Measurements from ENCODE around the gene DRP2. TPM values are rescaled to one million over a fixed set of nuclear protein-coding genes. Genes with fewer than 3 reads are reported as not detected.
"Not testable (repeated sequence)": the region's sequence is repeated elsewhere in the genome, so short reads cannot be mapped to it uniquely, and the experiment has no call there.

DRP2 gene
- total and polyA plus RNA-seq, 12 donors: 0.04 to 0.32 (median 0.23) TPM; not detected in 4

GRCh38 chrX:101287402-101287801 is 67.8 kb downstream of the DRP2 start:
- H3K4me1 ChIP-seq (replicated peaks in 1 of 2): no peaks in the 10 kb centered on the region
- H3K27ac ChIP-seq: no peak overlapping the region
- intact Hi-C loops (cut with DNase I): loop anchor here in 1 of 2 donors (10.0 kb wide), 1 partner anchor 393 kb away; no protein-coding TSS in a partner anchor
- WGBS, 4 donors: 5 to 10% (median 7%) methylated on average over 2 of the region's 2 CpGs
- H3K4me3 ChIP-seq: no peak overlapping the region
- no peak for TF ChIP-seq POLR2A (IDR thresholded peaks at IDR 0.05)
- TF ChIP-seq, protein P1, sequence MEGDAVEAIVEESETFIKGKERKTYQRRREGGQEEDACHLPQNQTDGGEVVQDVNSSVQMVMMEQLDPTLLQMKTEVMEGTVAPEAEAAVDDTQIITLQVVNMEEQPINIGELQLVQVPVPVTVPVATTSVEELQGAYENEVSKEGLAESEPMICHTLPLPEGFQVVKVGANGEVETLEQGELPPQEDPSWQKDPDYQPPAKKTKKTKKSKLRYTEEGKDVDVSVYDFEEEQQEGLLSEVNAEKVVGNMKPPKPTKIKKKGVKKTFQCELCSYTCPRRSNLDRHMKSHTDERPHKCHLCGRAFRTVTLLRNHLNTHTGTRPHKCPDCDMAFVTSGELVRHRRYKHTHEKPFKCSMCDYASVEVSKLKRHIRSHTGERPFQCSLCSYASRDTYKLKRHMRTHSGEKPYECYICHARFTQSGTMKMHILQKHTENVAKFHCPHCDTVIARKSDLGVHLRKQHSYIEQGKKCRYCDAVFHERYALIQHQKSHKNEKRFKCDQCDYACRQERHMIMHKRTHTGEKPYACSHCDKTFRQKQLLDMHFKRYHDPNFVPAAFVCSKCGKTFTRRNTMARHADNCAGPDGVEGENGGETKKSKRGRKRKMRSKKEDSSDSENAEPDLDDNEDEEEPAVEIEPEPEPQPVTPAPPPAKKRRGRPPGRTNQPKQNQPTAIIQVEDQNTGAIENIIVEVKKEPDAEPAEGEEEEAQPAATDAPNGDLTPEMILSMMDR (IDR thresholded peaks at IDR 0.05): peak; percentile 30 to 63 (median 50)
- peaks cover 28% of the 10 kb centered on the region for H3K27me3 ChIP-seq
- peak in 1 of 7 donors; percentile 4 for DNase-seq
- no peaks in the 10 kb centered on the region for H3K36me3 ChIP-seq (replicated peaks in 1 of 2)
- no peaks in the 10 kb centered on the region for H3K9me3 ChIP-seq (replicated peaks in 1 of 3)

DNA sequence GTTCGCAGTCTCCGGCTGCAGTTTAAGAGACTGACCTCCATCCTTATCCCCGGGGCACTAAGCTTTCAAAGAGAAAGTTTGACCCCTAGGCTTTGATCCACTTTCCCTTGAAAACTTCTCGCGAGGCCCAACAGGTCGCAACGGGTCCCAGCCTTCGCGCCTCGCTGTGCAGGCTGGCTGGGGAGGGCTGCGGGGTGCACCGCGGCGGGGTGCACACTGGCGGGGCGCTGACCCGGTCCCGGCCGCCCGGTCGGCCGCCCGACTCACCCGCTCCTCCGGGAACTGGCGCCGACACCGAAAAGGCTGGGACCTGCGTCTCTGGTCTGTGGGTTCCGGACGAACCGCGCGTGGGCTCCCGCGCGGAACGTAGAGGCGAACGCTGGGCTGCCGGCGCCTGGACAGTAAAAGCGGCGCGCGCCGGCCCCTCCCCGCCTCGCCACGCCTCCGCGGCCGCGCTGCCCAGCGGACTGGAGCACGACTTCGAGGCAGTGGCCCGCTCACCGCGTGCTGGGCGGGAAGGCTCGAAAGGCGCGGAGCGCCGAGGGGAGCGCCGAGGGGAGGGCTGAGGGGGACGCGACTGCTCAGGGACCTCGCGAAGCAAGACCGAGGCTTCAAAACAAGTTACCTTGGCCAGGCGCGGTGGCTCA is 71.5 kb downstream of the DRP2 start, which contains the start of gene TAF7L:
TAF7L (minus strand) TSS at position 378 of the 647 bp plus-strand sequence. CDS start 3,791 bp downstream, outside the sequence.
- Histone ChIP-seq H3K27me3 (peaks cover 26% of the 10 kb centered on the region), H3K27ac (no peak within 1 kb of the TSS), H3K36me3 (replicated peaks in 1 of 2) (no peaks in the 10 kb centered on the region), H3K9me3 (replicated peaks in 1 of 3) (no peaks in the 10 kb centered on the region), H3K4me3 (peak within 1 kb of the TSS in 1 of 4 donors; percentile 31), H3K4me1 (replicated peaks in 1 of 2) (no peaks in the 10 kb centered on the region)
- WGBS, 4 donors: 19 to 80% (median 44%) methylated on average over 7 to 75 of the region's 75 CpGs
- TF ChIP-seq, protein P1 (IDR thresholded peaks at IDR 0.05): no peak
- TF ChIP-seq POLR2A (IDR thresholded peaks at IDR 0.05): no peak
- intact Hi-C loops (cut with DNase I): no loop called here
- DNase-seq: peak in 1 of 7 donors; percentile 0

DNA sequence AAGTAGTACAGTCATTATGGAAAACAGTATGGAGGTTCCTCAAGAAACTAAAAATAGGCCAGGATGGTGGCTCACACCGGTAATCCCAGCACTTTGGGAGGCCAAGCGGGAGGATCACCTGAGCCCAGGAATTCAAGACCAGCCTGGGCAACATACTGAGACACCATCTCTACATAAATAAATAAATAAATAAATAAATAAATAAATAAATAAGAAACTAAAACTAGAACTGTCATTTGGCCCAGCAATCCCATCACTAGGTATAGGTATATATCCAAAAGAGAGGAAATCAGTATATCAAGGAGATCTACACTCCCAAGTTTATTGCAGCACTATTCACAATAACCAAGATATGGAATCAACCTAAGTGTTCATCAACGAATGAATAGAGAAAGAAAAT is 76.0 kb downstream of the DRP2 start:
- H3K9me3 ChIP-seq (replicated peaks in 1 of 3); DNase-seq; H3K4me1 ChIP-seq (replicated peaks in 1 of 2); intact Hi-C loops (cut with DNase I); H3K36me3 ChIP-seq (replicated peaks in 1 of 2); H3K27ac ChIP-seq; H3K4me3 ChIP-seq: not testable (repeated sequence)
- WGBS, 4 donors: 90 to 100% (median 93%) methylated on average over 3 of the region's 3 CpGs
- H3K27me3 ChIP-seq: peaks cover 18% of the 10 kb centered on the region

DNA sequence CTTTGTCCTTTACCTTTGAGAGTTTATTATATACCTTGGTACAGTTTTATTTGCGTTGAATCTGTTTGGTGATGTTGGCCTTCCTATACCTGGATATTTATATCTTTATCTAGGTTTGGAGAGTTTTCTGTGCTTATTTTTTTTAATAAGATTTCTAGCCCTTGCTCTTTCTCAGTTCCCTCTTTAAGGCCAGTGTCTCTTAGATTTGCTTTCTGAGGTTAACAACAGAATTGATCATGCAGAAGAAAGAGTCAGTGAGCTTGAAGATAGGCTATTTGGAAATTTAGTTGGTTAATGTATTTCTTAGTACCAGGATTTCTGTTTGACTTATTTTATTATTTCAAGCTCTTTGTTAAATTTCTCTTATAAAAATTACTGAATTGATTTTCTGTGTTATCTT is 84.2 kb downstream of the DRP2 start:
- H3K4me3 ChIP-seq: no peak overlapping the region
- intact Hi-C loops (cut with DNase I): no loop called here

More for the DNA sequence above, 84.2 kb downstream of the DRP2 start:
- Histone ChIP-seq H3K4me1 (replicated peaks in 1 of 2) (no peaks in the 10 kb centered on the region), H3K27me3 (peaks cover 25% of the 10 kb centered on the region), H3K9me3 (replicated peaks in 1 of 3) (no peaks in the 10 kb centered on the region), H3K36me3 (replicated peaks in 1 of 2) (no peaks in the 10 kb centered on the region), H3K27ac (no peak overlapping the region)
- no peak for TF ChIP-seq POLR2A (IDR thresholded peaks at IDR 0.05)
- TF ChIP-seq, protein P1 (IDR thresholded peaks at IDR 0.05): no peak
- WGBS, 4 donors: 64 to 79% (median 77%) methylated on average over 1 of the region's 1 CpG
- DNase-seq: no peak

Small RNA genes lying within 50 kb of the gene (small RNA-seq; reads per million reads assigned to genes)
- 0 reads per million in 2 donors for gene Z70280.1

Other genes starting within 250 kb of the DRP2 start
- 10 to 100 TPM in 8 of 9 donors, 1 to 10 TPM in 1; 6.9 to 19.8 (median 15.9) TPM for gene TRMT2B, start 167.7 kb upstream of the DRP2 start, total RNA-seq
- gene TRMT2B, start 167.7 kb upstream of the DRP2 start, polyA plus RNA-seq: 10 to 100 TPM in 1 of 3 donors, 1 to 10 TPM in 2; 5.8 to 11.6 (median 9.0) TPM
- gene TMEM35A, start 140.9 kb upstream of the DRP2 start, total RNA-seq: 1 to 10 TPM in 5 of 9 donors, under 1 TPM in 2, not detected in 2; 0.32 to 2.1 (median 1.3) TPM
- gene TMEM35A, start 140.9 kb upstream of the DRP2 start, polyA plus RNA-seq: 1 to 10 TPM in 2 of 3 donors, under 1 TPM in 1; 0.61 to 3.5 (median 1.0) TPM
- gene CENPI, start 121.6 kb upstream of the DRP2 start, total RNA-seq: 1 to 10 TPM in 3 of 9 donors, under 1 TPM in 6; 0.06 to 9.2 (median 0.69) TPM
- gene CENPI, start 121.6 kb upstream of the DRP2 start, polyA plus RNA-seq: 1 to 10 TPM in 1 of 3 donors, under 1 TPM in 2; 0.16 to 1.5 (median 0.27) TPM
- gene TAF7L, start 71.5 kb downstream of the DRP2 start, total RNA-seq: under 1 TPM in 2 of 9 donors, not detected in 7; 0.27 to 0.33 TPM
- under 1 TPM; 0.15 to 0.24 (median 0.16) TPM for gene TAF7L, start 71.5 kb downstream of the DRP2 start, polyA plus RNA-seq
- 10 to 100 TPM in 4 of 9 donors, 1 to 10 TPM in 5; 1.5 to 14.9 (median 8.7) TPM for gene TIMM8A, start 129.0 kb downstream of the DRP2 start, total RNA-seq
- gene TIMM8A, start 129.0 kb downstream of the DRP2 start, polyA plus RNA-seq: 10 to 100 TPM in 1 of 3 donors, 1 to 10 TPM in 2; 4.2 to 12.7 (median 5.0) TPM
- gene BTK, start 166.4 kb downstream of the DRP2 start, total RNA-seq: 10 to 100 TPM in 1 of 9 donors, 1 to 10 TPM in 8; 1.3 to 14.8 (median 6.0) TPM
- gene BTK, start 166.4 kb downstream of the DRP2 start, polyA plus RNA-seq: 1 to 10 TPM; 4.0 to 6.3 (median 5.0) TPM
- 1,000 to 10,000 TPM in 3 of 9 donors, 100 to 1,000 TPM in 6; 122 to 1,462 (median 194) TPM for gene RPL36A, start 171.2 kb downstream of the DRP2 start, total RNA-seq
- 1,000 to 10,000 TPM in 2 of 3 donors, 100 to 1,000 TPM in 1; 990 to 3,551 (median 1,778) TPM for gene RPL36A, start 171.2 kb downstream of the DRP2 start, polyA plus RNA-seq
- gene GLA, start 188.1 kb downstream of the DRP2 start, total RNA-seq: 10 to 100 TPM; 18.5 to 76.1 (median 43.4) TPM
- 100 to 1,000 TPM in 1 of 3 donors, 10 to 100 TPM in 2; 70.4 to 123 (median 91.5) TPM for gene GLA, start 188.1 kb downstream of the DRP2 start, polyA plus RNA-seq
- gene HNRNPH2, start 188.4 kb downstream of the DRP2 start, total RNA-seq: 100 to 1,000 TPM in 2 of 9 donors, 10 to 100 TPM in 7; 46.0 to 106 (median 72.1) TPM
- 100 to 1,000 TPM in 1 of 3 donors, 10 to 100 TPM in 2; 44.3 to 182 (median 55.0) TPM for gene HNRNPH2, start 188.4 kb downstream of the DRP2 start, polyA plus RNA-seq